Pancreas (tissue), 10 donors: Measurements from ENCODE around the gene CHMP4B. TPM values are rescaled to one million over a fixed set of nuclear protein-coding genes. Genes with fewer than 3 reads are reported as not detected.
A peak's percentile ranks its signal among the peaks of the same experiment; 100 is the strongest.

Source experiments
- ATAC-seq, 4 donors: fragments of 200-7000 bp; cut with Tn5 transposase; one replicate each; pipeline versions ENCODE4 v1.8.0 to v1.9.1; 2020; ENCODE audit warnings: mild to moderate bottlenecking in 4 of 4, moderate library complexity in 4 of 4
- DNase-seq, 6 donors: peaks; one replicate each; pipeline ENCODE4 v3.0.0-alpha.2; 2020
- FAIRE-seq: peaks from 2 replicates; lab custom pipeline; 2012; peaks lifted over from hg19 to GRCh38; lab: Jason Lieb, UNC
- H3K27ac ChIP-seq, 4 donors: fragments of 200-600 bp; sonication (generic); 1 replicate in 3 of 4; 2 replicates in 1 of 4; pipeline versions ENCODE4 v1.5.0 to v1.8.0; 2020
- H3K27me3 ChIP-seq, 4 donors: fragments of 200-600 bp; one replicate each; pipeline ENCODE4 v1.8.0; 2021
- H3K36me3 ChIP-seq, 3 donors: fragments of 200-600 bp; sonication (generic) in 1 of 3; one replicate each; pipeline versions ENCODE4 v1.5.0 to v1.8.0; 2020 to 2021
- H3K4me1 ChIP-seq, 3 donors: fragments of 200-600 bp; one replicate each; pipeline ENCODE4 v1.8.0; 2021
- H3K4me3 ChIP-seq, 4 donors: fragments of 200-600 bp; sonication (generic) in 2 of 4; one replicate each; pipeline versions ENCODE4 v1.5.0 to v1.8.0; 2020 to 2021
- H3K9me3 ChIP-seq, 4 donors: fragments of 200-600 bp; one replicate each; pipeline ENCODE4 v1.8.0; 2021
- CTCF ChIP-seq, 4 donors: fragments of 200-600 bp; sonication (generic) in 3 of 4; IDR thresholded peaks; one replicate each; pipeline versions ENCODE4 v1.5.0 to v1.8.0; 2021; ENCODE audit warnings: antibody characterized with exemption in 4 of 4
- WGBS, 2 donors: extraction: QIAGEN DNeasy Blood & Tissue Kit; methylation state at CpG; one replicate each; pipeline ENCODE4 v1.1.7; 2013; 5-methylcytosine and 5-hydroxymethylcytosine counted together
- intact Hi-C, 3 donors: fragments of 100-400 bp; cut with DNase I; formaldehyde crosslinking; loops; one replicate each; pipeline versions ENCODE4 v1.11.1 to v1.14.2; 2022
- polyA plus RNA-seq, 2 donors: library from polyadenylated mRNA; stranded (reverse); fragments of 200-250 nt; gene quantifications; one replicate each; pipeline ENCODE4 v1.2.3, GENCODE V29; 2013
- total RNA-seq, 6 donors: library from RNA; stranded (reverse); fragmentation: NEBNext Ultra II Directional in 4 of 6; extraction: Animal tissue kit (Norgen Biotek cat#: 25700) in 4 of 6; gene quantifications; one replicate each; pipeline versions ENCODE4 v1.2.1 to v1.2.4, GENCODE V29; 2021 to 2023
- donor health status: healthy with polysubstance abuse.
- donor health status: DM: no; HTN: no; CAD: no; lungs with moderate emphysema.
- donor health status: DM: no; HTN: no; CAD: no.
- donor health status: control.
- donor health status: control.
- donor health status: Bipolar disorder and iron deficiency.
- donor health status: DM: yes; HTN: yes; CAD: no.
- donor health status: DM: no; HTN: no; CAD: no.
- donor health status: DM: no; HTN: no; CAD: no.
- donor health status: DM: yes; HTN: yes; CAD: no.

Gene CHMP4B
- total and polyA plus RNA-seq, 8 donors = 28.4 to 66.3 (median 42.6) TPM

- H3K4me1 ChIP-seq = peaks cover 0 to 13% (median 10%) of the 10 kb centered on the region in 3 donors
- FAIRE-seq (no peak), DNase-seq (no peak), ATAC-seq (no peak)
- TF ChIP-seq CTCF (IDR thresholded peaks at IDR 0.05) = no peak
- H3K9me3 ChIP-seq = no peaks in the 10 kb centered on the region
- peak overlapping the region in 1 of 4 donors; percentile 74 for H3K27ac ChIP-seq
- 89 to 92% methylated on average over 12 of the region's 12 CpGs for WGBS, 2 donors
- no peaks in the 10 kb centered on the region for H3K36me3 ChIP-seq
- no peak overlapping the region for H3K4me3 ChIP-seq
- no peaks in the 10 kb centered on the region for H3K27me3 ChIP-seq
- intact Hi-C loops = no loop called here
Measured at GRCh38 chr20:33788351-33789049, 22.6 kb upstream of the CHMP4B start.

GRCh38 chr20:33789109-33789857 is 21.9 kb upstream of the CHMP4B start:
- intact Hi-C loops = no loop called here
- no peaks in the 10 kb centered on the region for H3K27me3 ChIP-seq
- ATAC-seq = peak; percentile 70 to 90 (median 74)
- H3K9me3 ChIP-seq = no peaks in the 10 kb centered on the region
- no peak for TF ChIP-seq CTCF (IDR thresholded peaks at IDR 0.05)
- 87% methylated on average over 11 of the region's 11 CpGs for WGBS, 2 donors
- no peak for FAIRE-seq
- no peaks in the 10 kb centered on the region for H3K36me3 ChIP-seq
- no peak overlapping the region for H3K4me3 ChIP-seq
- DNase-seq = peak in 5 of 6 donors; percentile 58 to 82 (median 68)
- H3K4me1 ChIP-seq = peaks cover 2 to 19% (median 10%) of the 10 kb centered on the region in 3 donors
- H3K27ac ChIP-seq = peak overlapping the region in 3 of 4 donors; percentile 33 to 85 (median 74)

GRCh38 chr20:33789858-33790182 is 21.3 kb upstream of the CHMP4B start:
- 71 to 73% methylated on average over 5 of the region's 5 CpGs for WGBS, 2 donors
- H3K4me1 ChIP-seq = peaks cover 7 to 24% (median 10%) of the 10 kb centered on the region in 3 donors
- DNase-seq (no peak), FAIRE-seq (no peak), ATAC-seq (no peak)
- H3K27me3 ChIP-seq = no peaks in the 10 kb centered on the region
- H3K9me3 ChIP-seq = no peaks in the 10 kb centered on the region
- no peak for TF ChIP-seq CTCF (IDR thresholded peaks at IDR 0.05)
- intact Hi-C loops = no loop called here
- H3K36me3 ChIP-seq = no peaks in the 10 kb centered on the region
- H3K27ac ChIP-seq = peak overlapping the region in 3 of 4 donors; percentile 22 to 85 (median 74)
- H3K4me3 ChIP-seq = no peak overlapping the region

- Histone ChIP-seq H3K36me3 (no peaks in the 10 kb centered on the region), H3K27ac (peak overlapping the region in 3 of 4 donors; percentile 22 to 85 (median 74)), H3K9me3 (no peaks in the 10 kb centered on the region), H3K4me1 (peaks cover 13 to 31% (median 17%) of the 10 kb centered on the region in 3 donors), H3K27me3 (no peaks in the 10 kb centered on the region), H3K4me3 (no peak overlapping the region)
- no peak for FAIRE-seq
- intact Hi-C loops = no loop called here
- peak; percentile 54 to 86 (median 67) for ATAC-seq
- WGBS, 2 donors = 63 to 73% methylated on average over 11 of the region's 11 CpGs
- peak; percentile 65 to 90 (median 68) for DNase-seq
- TF ChIP-seq CTCF (IDR thresholded peaks at IDR 0.05) = no peak
Measured at GRCh38 chr20:33790566-33790965, 20.6 kb upstream of the CHMP4B start.
